HAP-1 (cell line): ENCODE measurements around the gene TCL1A.
A peak's percentile ranks its signal among the peaks of the same experiment; 100 is the strongest.

Experiments
- DNase-seq, 2 experiments: peaks; one replicate each; pipeline ENCODE4 v3.0.0-alpha.2; 2016 to 2020; ENCODE audit warnings: low spot score in 2 of 2
- H3K27me3 ChIP-seq: fragments of 250-450 bp; sonication (Bioruptor Pico); 2 replicates; pipeline ENCODE4 v1.5.1; 2020; ENCODE audit warnings: low read depth, mild to moderate bottlenecking, moderate library complexity
- H3K36me3 ChIP-seq: fragments of 250-450 bp; sonication (Bioruptor Pico); replicated peaks from 2 replicates; pipeline ENCODE4 v1.5.1; 2020; ENCODE audit warnings: mild to moderate bottlenecking
- H3K4me1 ChIP-seq: fragments of 250-450 bp; sonication (Bioruptor Pico); 2 replicates; pipeline ENCODE4 v1.5.1; 2020; ENCODE audit warnings: mild to moderate bottlenecking
- H3K4me3 ChIP-seq: fragments of 250-450 bp; sonication (Bioruptor Pico); 2 replicates; pipeline ENCODE4 v1.5.1; 2020; ENCODE audit warnings: mild to moderate bottlenecking, moderate library complexity
- H3K9me3 ChIP-seq: fragments of 250-450 bp; sonication (Bioruptor Pico); 2 replicates; pipeline ENCODE4 v1.5.1; 2020; ENCODE audit warnings: mild to moderate bottlenecking, moderate library complexity
- in situ Hi-C: fragments of 300-500 bp; cut with MboI; formaldehyde crosslinking; loops from 3 replicates; pipeline ENCODE4 v1.14.3; 2020; ENCODE audit warnings: low sequenced_read_pairs, inconsistent platforms, mixed read lengths

Gene TCL1A

DNA sequence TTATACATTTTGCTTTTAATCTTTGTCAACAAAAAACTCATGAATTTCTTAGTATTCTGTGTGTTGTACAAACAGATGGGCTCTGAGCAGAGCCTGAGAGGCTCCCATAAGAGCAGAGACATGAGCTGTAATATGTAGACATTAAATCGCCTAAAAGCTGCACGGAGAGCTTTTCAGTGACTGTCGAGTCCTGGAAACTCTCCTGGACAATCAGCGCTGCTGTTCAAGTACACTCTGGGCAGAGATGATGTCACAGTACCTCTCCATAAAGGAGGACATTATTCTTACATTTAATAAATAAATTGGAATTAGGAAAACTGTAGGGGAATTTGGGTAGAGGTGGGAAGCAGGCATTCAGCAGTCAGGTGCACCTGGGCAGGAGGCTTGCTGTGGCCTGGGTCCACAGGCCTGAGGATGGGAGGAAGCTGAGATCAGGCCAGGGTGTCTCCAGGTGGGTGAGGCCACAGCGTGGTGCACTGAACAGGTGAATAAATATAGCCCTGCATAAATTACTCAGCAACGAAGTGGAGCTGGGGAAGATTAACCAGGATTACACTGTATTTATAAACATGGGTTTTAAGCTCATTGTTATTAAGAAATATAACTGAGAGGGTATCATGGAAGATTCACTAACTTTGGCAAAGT lies 13.3 kb upstream of the TCL1A start:
- H3K4me1 ChIP-seq: no peaks in the 10 kb centered on the region
- no peak overlapping the region for H3K4me3 ChIP-seq
- DNase-seq: no peak
- in situ Hi-C loops: no loop called here
- H3K27me3 ChIP-seq: peaks cover 10% of the 10 kb centered on the region
- H3K9me3 ChIP-seq: no peaks in the 10 kb centered on the region
- H3K36me3 ChIP-seq: no peaks in the 10 kb centered on the region

- Histone ChIP-seq H3K9me3 (no peaks in the 10 kb centered on the region), H3K4me3 (no peak overlapping the region), H3K4me1 (no peaks in the 10 kb centered on the region), H3K36me3 (no peaks in the 10 kb centered on the region), H3K27me3 (peaks cover 10% of the 10 kb centered on the region)
- in situ Hi-C loops: no loop called here
- no peak for DNase-seq
Measured at GRCh38 chr14:95725685-95726336, 11.9 kb upstream of the TCL1A start.

GRCh38 chr14:95722525-95723190 lies 8.7 kb upstream of the TCL1A start:
- H3K27me3 ChIP-seq: peaks cover 16% of the 10 kb centered on the region
- H3K36me3 ChIP-seq: no peaks in the 10 kb centered on the region
- no peak overlapping the region for H3K4me3 ChIP-seq
- in situ Hi-C loops: no loop called here
- no peak for DNase-seq
- H3K4me1 ChIP-seq: no peaks in the 10 kb centered on the region
- no peaks in the 10 kb centered on the region for H3K9me3 ChIP-seq

- H3K4me3 ChIP-seq: no peak overlapping the region
- no peaks in the 10 kb centered on the region for H3K36me3 ChIP-seq
- H3K9me3 ChIP-seq: no peaks in the 10 kb centered on the region
- in situ Hi-C loops: no loop called here
- H3K4me1 ChIP-seq: no peaks in the 10 kb centered on the region
- DNase-seq: no peak
- no peaks in the 10 kb centered on the region for H3K27me3 ChIP-seq
Measured at GRCh38 chr14:95712398-95712797, 1.5 kb downstream of the TCL1A start.

GRCh38 chr14:95711476-95712176 lies 2.3 kb downstream of the TCL1A start:
- in situ Hi-C loops: no loop called here

DNA sequence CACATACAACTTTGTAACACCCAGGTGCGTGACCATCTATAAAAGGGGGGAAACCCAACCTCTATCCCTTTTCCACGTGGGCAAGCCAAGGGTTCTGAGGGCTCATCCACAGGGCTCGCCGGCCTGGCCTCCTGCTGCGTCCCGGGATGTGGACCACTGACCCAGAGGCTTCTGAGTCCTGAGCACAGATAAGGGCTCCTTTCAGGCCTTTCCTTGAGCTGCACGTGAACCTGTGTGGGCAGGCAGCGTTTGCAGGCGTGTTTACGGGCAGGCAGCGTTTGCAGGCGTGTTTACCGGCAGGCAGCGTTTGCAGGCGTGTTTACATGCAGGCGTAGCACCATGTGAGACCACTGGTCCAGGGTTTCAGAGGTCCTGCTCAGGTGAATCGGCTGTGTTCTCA lies 3.8 kb downstream of the TCL1A start:
- Histone ChIP-seq H3K9me3 (no peaks in the 10 kb centered on the region), H3K27me3 (peaks cover 3% of the 10 kb centered on the region; the same call in 1 of the 2 replicates), H3K4me1 (no peaks in the 10 kb centered on the region), H3K4me3 (no peak overlapping the region), H3K36me3 (no peaks in the 10 kb centered on the region)
- in situ Hi-C loops: no loop called here
- DNase-seq: no peak

More at GRCh38 chr14:95711476-95712176, 2.3 kb downstream of the TCL1A start:
- no peak for DNase-seq
- H3K27me3 ChIP-seq: no peaks in the 10 kb centered on the region
- H3K4me3 ChIP-seq: no peak overlapping the region
- H3K4me1 ChIP-seq: no peaks in the 10 kb centered on the region
- H3K9me3 ChIP-seq: no peaks in the 10 kb centered on the region
- no peaks in the 10 kb centered on the region for H3K36me3 ChIP-seq

DNA sequence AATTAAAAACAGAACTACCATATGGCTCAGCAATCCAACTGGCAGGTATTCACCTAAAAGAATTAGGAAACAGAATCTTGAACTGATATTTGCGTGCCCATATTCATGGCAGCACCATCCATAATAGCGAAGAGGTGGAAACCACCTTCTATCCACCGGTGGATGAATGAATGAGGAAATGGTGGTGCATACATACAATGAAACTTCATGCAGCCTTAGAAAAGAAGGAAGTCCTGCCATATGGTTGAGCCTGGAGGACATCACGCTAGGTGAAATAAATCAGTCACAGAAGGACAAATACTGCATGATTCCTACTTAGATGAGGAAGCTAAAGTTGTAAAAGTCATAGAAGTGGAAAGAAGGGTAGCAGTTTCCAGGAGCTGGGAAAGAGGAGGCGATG lies 6.6 kb downstream of the TCL1A start:
- H3K4me1 ChIP-seq: peaks cover 3% of the 10 kb centered on the region
- in situ Hi-C loops: no loop called here
- no peak overlapping the region for H3K4me3 ChIP-seq
- no peaks in the 10 kb centered on the region for H3K36me3 ChIP-seq
- peaks cover 11% of the 10 kb centered on the region for H3K27me3 ChIP-seq
- DNase-seq: no peak
- no peaks in the 10 kb centered on the region for H3K9me3 ChIP-seq

DNA sequence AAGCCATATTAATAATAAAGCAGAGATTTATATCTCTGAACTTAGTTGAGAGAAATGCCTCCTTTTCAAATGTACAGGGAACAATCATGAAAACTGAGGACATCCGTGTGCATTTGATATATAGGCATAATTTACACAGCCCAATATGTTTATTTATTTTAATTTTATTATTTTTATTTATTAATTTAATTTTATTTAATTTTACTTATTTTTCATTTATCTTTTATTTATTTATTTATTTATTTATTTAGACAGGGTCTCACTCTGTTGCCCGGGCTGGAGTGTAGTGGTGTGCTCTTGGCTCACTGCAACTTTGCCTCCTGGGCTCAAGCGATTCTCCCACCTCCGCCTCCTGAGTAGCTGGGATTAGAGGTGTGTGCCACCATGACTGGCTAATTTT lies 8.4 kb downstream of the TCL1A start:
- Histone ChIP-seq H3K4me1 (peaks cover 18% of the 10 kb centered on the region), H3K36me3 (no peaks in the 10 kb centered on the region), H3K4me3 (no peak overlapping the region), H3K27me3 (peaks cover 11% of the 10 kb centered on the region), H3K9me3 (no peaks in the 10 kb centered on the region)
- DNase-seq: no peak
- in situ Hi-C loops: no loop called here

DNA sequence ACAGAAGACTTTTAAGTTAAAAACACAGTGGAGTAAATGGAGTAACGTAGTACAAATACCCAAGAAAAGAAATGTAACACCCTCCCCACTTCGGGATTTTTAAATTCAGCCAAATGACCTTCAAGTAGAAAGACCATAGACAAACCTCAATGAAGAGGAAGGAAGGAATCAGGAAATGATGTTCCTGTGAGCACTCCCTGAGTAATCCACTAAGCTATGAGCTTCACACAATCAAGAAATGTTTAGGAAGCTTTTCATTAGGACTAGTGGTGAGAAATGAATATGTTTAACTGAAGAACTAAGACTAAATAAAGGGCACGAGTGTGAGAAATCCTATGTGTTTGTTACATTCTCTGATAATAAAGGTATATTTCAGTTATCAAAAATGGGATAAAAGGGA lies 10.1 kb downstream of the TCL1A start:
- no peaks in the 10 kb centered on the region for H3K9me3 ChIP-seq
- H3K36me3 ChIP-seq: no peaks in the 10 kb centered on the region
- H3K4me3 ChIP-seq: no peak overlapping the region
- H3K4me1 ChIP-seq: peaks cover 27% of the 10 kb centered on the region
- H3K27me3 ChIP-seq: peaks cover 11% of the 10 kb centered on the region
- DNase-seq: no peak
- in situ Hi-C loops: no loop called here

DNA sequence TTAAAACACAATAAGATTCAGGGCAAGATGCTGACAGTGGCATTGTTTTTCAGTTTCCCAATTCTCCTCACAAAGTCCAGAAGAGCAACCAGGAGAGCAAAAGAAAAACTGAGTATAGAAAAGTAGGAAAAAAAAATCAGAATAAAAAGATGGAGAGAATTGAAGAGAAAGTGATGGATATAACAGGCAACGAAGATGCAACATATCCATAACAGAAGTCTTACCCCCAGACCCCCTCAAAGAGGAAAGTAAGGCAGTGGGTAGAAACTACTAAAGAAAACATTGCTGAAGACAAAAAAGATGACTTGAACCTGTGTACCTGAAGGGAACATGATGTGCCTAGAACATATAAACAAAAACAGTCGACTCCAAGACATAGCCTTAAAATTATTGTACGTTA lies 10.6 kb downstream of the TCL1A start:
- Histone ChIP-seq H3K36me3 (no peaks in the 10 kb centered on the region), H3K4me1 (peaks cover 27% of the 10 kb centered on the region), H3K9me3 (no peaks in the 10 kb centered on the region), H3K4me3 (no peak overlapping the region), H3K27me3 (peaks cover 11% of the 10 kb centered on the region)
- no peak for DNase-seq
- in situ Hi-C loops: no loop called here

GRCh38 chr14:95701846-95702221 lies 12.1 kb downstream of the TCL1A start:
- H3K9me3 ChIP-seq: no peaks in the 10 kb centered on the region
- peak; percentile 95 to 98 for DNase-seq
- in situ Hi-C loops: no loop called here
- H3K4me1 ChIP-seq: peaks cover 27% of the 10 kb centered on the region
- peaks cover 11% of the 10 kb centered on the region for H3K27me3 ChIP-seq
- H3K36me3 ChIP-seq: no peaks in the 10 kb centered on the region
- no peak overlapping the region for H3K4me3 ChIP-seq

DNA sequence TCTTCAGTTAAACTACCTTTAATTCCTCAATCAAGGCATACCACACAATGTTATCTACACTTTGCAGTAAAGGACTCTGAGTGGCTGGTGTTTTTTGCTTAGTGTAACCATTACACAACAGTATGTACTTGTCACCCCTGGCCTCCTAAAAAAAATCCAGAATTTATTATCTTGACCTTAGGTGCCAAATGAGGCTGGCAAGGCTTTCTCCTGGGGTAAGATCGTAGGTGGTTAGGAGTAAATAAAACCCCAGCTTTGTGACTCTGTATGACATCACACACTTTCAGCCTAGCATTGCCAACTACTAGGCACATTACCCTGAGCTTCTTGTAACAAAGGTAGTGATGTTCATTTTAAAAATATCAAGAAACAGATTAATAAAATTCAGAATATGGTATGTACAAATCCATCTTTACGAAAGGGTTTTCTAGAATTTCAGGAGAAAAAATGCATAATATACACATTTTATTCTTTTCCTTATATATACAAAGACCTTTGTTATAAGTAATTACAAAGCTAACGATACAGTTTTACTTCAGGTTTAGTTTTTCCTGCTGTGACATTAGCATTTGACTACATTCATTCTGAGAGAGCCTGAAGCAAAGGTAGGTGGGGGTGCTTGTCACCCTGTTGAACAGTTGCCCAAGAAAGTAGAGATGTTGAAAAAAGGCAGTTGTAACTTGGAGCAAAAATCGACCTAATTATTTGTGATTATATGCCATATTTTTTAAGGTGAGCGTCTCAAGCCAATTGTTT lies 13.5 kb downstream of the TCL1A start:
- in situ Hi-C loops: no loop called here
- Histone ChIP-seq H3K27me3 (peaks cover 11% of the 10 kb centered on the region), H3K4me3 (no peak overlapping the region), H3K4me1 (peaks cover 27% of the 10 kb centered on the region), H3K9me3 (no peaks in the 10 kb centered on the region), H3K36me3 (no peaks in the 10 kb centered on the region)
- peak in 1 of 2 experiments; percentile 72 for DNase-seq

- in situ Hi-C loops: no loop called here
- no peaks in the 10 kb centered on the region for H3K36me3 ChIP-seq
- peaks cover 27% of the 10 kb centered on the region for H3K4me1 ChIP-seq
- H3K27me3 ChIP-seq: peaks cover 8% of the 10 kb centered on the region
- H3K4me3 ChIP-seq: no peak overlapping the region
- DNase-seq: no peak
- no peaks in the 10 kb centered on the region for H3K9me3 ChIP-seq
Measured at GRCh38 chr14:95699412-95699811, 14.5 kb downstream of the TCL1A start.
